Peyer's patch (tissue), 4 donors: Measurements from ENCODE around the gene PBOV1. TPM values are rescaled to one million over a fixed set of nuclear protein-coding genes. Genes with fewer than 3 reads are reported as not detected.

Experiments used
- DNase-seq, 3 donors: peaks; one replicate each; pipeline ENCODE4 v3.0.0-alpha.2; 2017 to 2019
- H3K27ac ChIP-seq, 4 donors: fragments of 200-600 bp; sonication (generic); one replicate each; pipeline ENCODE4 v1.5.1; 2016 to 2019
- H3K27me3 ChIP-seq, 2 donors: fragments of 200-600 bp; sonication (generic); one replicate each; pipeline ENCODE4 v1.5.1; 2019
- H3K36me3 ChIP-seq, 3 donors: fragments of 200-600 bp; sonication (generic); one replicate each; pipeline ENCODE4 v1.5.1; 2016 to 2019
- H3K4me1 ChIP-seq, 4 donors: fragments of 200-600 bp; sonication (generic); one replicate each; pipeline ENCODE4 v1.5.1; 2016 to 2019
- H3K4me3 ChIP-seq, 4 donors: fragments of 200-600 bp; sonication (generic); 1 replicate in 3 of 4; 2 replicates in 1 of 4; pipeline ENCODE4 v1.5.1; 2016 to 2019; ENCODE audit warnings: mild to moderate bottlenecking in 1 of 4
- H3K9me3 ChIP-seq, 4 donors: fragments of 200-600 bp; sonication (generic); one replicate each; pipeline ENCODE4 v1.5.1; 2016 to 2019; ENCODE audit warnings: mild to moderate bottlenecking in 1 of 4
- POLR2A ChIP-seq, 2 donors: fragments of 450-650 bp; IDR thresholded peaks; one replicate each; pipeline ENCODE4 v1.5.1; 2017; ENCODE audit warnings: antibody characterized with exemption in 2 of 2, mild to moderate bottlenecking in 2 of 2, moderate library complexity in 2 of 2
- total RNA-seq, 4 donors: library from RNA; depleted of rRNA; stranded (reverse); fragments of >200 nt; gene quantifications; one replicate each; pipeline ENCODE4 v1.1.0, GENCODE V29; 2016
- TF ChIP-seq, protein P1 (sequence below), 6 experiments: fragments of 450-650 bp in 4 of 6; fragments of 200-600 bp in 2 of 6; sonication (generic) in 1 of 6; IDR thresholded peaks; one replicate each; pipeline ENCODE4 v1.5.1; 2017 to 2019; ENCODE audit warnings: antibody characterized with exemption in 6 of 6, mild to moderate bottlenecking in 3 of 6, moderate library complexity in 1 of 6

Gene PBOV1
- total RNA-seq, 4 donors from 2014 or later: not detected

DNA sequence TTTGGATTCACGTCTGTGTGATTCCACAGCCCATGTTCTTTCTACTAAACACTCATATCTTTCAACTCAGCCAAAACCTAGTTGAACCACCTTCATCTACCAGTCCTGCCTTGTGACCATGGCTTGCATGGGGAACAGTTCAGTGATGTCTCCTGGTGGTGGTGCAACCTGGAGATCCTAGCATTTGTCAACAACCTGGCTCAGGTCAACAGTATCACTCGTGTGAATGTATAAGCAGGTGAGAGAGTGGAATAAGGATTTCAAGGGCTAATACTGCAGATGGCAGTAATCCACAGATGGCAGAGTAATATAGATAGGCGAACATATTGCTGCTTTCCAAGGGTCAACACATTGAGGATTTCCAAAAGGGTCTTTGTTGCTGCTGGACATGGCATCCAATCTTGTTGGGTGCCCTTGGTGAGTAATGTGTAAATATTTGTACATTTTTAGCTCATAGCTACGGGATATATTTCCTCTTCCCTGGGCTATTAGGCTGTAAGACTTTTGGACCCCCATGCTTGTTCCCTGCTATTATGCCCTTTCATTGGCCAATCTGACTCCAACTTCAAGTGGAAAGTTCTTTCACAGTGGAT, 13.4 kb downstream of the PBOV1 start:
- H3K27ac ChIP-seq: no peak overlapping the region
- no peaks in the 10 kb centered on the region for H3K9me3 ChIP-seq
- H3K4me1 ChIP-seq: no peaks in the 10 kb centered on the region
- TF ChIP-seq, protein P1, sequence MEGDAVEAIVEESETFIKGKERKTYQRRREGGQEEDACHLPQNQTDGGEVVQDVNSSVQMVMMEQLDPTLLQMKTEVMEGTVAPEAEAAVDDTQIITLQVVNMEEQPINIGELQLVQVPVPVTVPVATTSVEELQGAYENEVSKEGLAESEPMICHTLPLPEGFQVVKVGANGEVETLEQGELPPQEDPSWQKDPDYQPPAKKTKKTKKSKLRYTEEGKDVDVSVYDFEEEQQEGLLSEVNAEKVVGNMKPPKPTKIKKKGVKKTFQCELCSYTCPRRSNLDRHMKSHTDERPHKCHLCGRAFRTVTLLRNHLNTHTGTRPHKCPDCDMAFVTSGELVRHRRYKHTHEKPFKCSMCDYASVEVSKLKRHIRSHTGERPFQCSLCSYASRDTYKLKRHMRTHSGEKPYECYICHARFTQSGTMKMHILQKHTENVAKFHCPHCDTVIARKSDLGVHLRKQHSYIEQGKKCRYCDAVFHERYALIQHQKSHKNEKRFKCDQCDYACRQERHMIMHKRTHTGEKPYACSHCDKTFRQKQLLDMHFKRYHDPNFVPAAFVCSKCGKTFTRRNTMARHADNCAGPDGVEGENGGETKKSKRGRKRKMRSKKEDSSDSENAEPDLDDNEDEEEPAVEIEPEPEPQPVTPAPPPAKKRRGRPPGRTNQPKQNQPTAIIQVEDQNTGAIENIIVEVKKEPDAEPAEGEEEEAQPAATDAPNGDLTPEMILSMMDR (IDR thresholded peaks at IDR 0.05): no peak
- TF ChIP-seq POLR2A (IDR thresholded peaks at IDR 0.05): no peak
- H3K27me3 ChIP-seq: no peaks in the 10 kb centered on the region
- no peak for DNase-seq
- H3K36me3 ChIP-seq: no peaks in the 10 kb centered on the region
- no peak overlapping the region for H3K4me3 ChIP-seq

DNA sequence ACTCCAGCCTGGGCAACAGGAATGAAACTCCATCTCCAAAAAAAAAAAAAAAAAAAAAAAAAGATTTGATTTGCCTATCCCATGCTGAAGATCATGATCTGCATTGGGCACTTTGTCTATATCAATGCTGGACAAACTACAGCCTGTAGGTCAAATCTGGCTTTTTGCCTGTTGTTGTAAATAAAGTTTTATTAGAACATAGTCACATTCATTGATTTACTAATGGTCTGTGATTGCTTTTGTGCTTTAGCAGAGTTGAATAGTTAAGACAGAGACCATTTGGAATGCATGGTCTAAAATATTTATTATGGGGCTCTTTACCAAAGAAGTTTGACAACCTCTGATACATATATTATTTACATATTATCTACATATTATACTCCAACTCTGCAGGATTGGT, 14.0 kb downstream of the PBOV1 start:
- Histone ChIP-seq H3K4me1 (no peaks in the 10 kb centered on the region), H3K27ac (no peak overlapping the region), H3K27me3 (no peaks in the 10 kb centered on the region), H3K9me3 (no peaks in the 10 kb centered on the region), H3K36me3 (no peaks in the 10 kb centered on the region), H3K4me3 (no peak overlapping the region)
- DNase-seq: no peak
- TF ChIP-seq, protein P1 (IDR thresholded peaks at IDR 0.05): no peak
- TF ChIP-seq POLR2A (IDR thresholded peaks at IDR 0.05): no peak

DNA sequence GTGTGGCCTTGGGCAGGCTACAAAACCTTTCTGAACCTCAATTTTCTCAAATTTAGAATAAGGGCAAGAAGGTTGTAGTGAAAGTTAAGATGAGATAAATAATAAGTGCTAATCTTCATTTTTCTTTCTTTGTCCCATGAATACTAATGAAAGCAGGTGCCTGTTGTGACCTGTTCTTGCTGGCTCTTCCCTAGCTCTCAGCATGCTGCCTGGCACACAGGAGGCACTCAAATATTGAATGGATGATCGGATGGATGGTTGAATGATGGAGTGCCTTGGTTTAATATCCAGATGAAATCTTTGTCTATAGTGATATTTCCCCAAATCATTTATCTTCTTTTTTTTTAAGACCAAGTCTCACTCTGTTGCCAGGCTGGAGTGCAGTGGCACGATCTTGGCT, 15.0 kb downstream of the PBOV1 start:
- no peaks in the 10 kb centered on the region for H3K4me1 ChIP-seq
- no peak overlapping the region for H3K27ac ChIP-seq
- H3K36me3 ChIP-seq: no peaks in the 10 kb centered on the region
- DNase-seq: no peak
- no peaks in the 10 kb centered on the region for H3K9me3 ChIP-seq
- H3K4me3 ChIP-seq: no peak overlapping the region
- H3K27me3 ChIP-seq: no peaks in the 10 kb centered on the region
- TF ChIP-seq POLR2A (IDR thresholded peaks at IDR 0.05): no peak
- TF ChIP-seq, protein P1 (IDR thresholded peaks at IDR 0.05): no peak

DNA sequence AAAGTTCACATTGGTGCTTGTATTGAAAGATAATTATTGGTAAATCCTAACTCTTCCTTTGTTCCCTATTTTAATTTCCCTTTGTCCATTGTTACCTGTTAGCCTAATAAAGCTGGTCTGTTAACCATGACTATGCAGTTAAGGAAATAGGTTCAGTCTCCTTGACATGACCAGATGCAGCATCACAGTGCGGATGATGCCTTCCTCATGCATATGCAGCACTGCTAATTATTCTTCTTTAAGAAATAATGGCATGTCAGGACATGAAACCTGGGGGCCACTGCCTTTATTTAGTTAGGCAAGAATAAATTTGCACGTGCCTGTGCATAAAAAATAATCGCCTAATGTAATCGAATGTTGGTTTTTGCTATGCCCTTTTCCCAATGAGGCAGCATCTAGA, 16.5 kb downstream of the PBOV1 start:
- Histone ChIP-seq H3K27ac (no peak overlapping the region), H3K9me3 (no peaks in the 10 kb centered on the region), H3K4me1 (no peaks in the 10 kb centered on the region), H3K27me3 (no peaks in the 10 kb centered on the region), H3K36me3 (no peaks in the 10 kb centered on the region), H3K4me3 (no peak overlapping the region)
- no peak for DNase-seq
- TF ChIP-seq, protein P1 (IDR thresholded peaks at IDR 0.05): no peak
- TF ChIP-seq POLR2A (IDR thresholded peaks at IDR 0.05): no peak

DNA sequence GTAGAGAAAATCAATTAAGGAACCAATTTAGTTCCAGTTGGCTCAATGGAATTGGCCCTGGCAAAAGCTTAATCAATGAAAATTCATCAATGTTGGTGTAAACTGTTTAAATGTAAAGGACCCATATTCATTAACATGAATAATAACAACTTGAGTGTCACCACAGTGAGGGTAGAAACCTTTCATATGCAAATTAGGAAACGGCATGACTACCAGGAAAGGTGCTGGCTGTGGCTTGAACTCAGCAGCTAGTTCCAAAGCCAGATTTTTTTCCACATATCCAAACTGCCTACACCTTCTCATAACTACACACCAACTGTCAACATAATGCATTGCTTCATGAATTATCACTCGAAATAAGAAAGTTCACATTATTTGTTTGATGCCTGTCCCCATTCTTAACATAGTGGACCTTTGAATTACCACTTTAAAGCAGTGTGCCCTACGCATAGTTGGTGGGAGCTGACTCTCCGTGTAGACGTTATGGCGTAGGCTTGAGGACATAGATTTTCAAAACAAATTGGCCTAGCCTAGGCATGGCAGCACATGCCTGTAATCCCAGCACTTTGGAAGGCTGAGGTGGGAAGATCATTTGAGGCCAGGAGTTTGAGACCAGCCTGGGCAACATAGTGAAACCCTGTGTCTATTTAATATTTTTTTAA, 19.7 kb downstream of the PBOV1 start:
- Histone ChIP-seq H3K4me3 (no peak overlapping the region), H3K9me3 (no peaks in the 10 kb centered on the region), H3K27ac (no peak overlapping the region), H3K27me3 (no peaks in the 10 kb centered on the region), H3K4me1 (no peaks in the 10 kb centered on the region), H3K36me3 (no peaks in the 10 kb centered on the region)
- no peak for DNase-seq
- no peak for TF ChIP-seq POLR2A (IDR thresholded peaks at IDR 0.05)
- TF ChIP-seq, protein P1 (IDR thresholded peaks at IDR 0.05): no peak
